ENCODE results near the gene NLRP5.

DNA sequence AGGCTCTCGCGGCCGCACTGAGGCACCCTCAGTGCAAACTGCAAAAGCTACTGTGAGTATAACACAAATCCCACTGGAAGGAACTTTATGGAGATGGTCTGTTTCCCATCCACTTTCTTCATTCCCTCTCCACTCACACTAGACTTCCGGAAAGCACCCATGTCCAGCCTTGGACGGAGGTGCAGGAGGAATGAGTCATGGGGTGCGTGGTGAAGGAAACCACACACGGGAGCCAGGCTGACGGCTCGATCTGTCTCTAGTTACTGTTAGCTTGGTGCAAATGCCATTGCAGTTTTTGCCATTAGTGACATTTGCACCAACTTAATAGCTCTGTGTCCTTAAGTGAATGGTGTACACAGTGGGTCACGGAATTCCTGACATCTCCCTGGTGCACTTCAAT, 24.4 kb upstream of the NLRP5 start:
- no peak for TF ChIP-seq CTCF (IDR thresholded peaks at IDR 0.05; ENCODE audit: insufficient read depth, low read length)
- TF ChIP-seq GABPA (IDR thresholded peaks at IDR 0.05; ENCODE audit: low read depth): no peak
- no peak for TF ChIP-seq POLR2AphosphoS5 (IDR thresholded peaks at IDR 0.05; ENCODE audit: low read depth)
- TF ChIP-seq SPI1 (IDR thresholded peaks at IDR 0.05; ENCODE audit: borderline replicate concordance, low read depth): no peak
